GM12874 (cell line): ENCODE results near the gene FKBP14.

Experiments
- CTCF ChIP-seq: IDR thresholded peaks from 2 replicates; pipeline ENCODE4 v1.5.1; 2011; ENCODE audit warnings: low read depth, mild to moderate bottlenecking, control low read depth, low read length, moderate library complexity; ENCODE audit not compliant: insufficient read depth

The FKBP14 gene

GRCh38 chr7:30001998-30002397 lies 24.5 kb downstream of the FKBP14 start:
- no peak for TF ChIP-seq CTCF

- no peak for TF ChIP-seq CTCF
Measured at GRCh38 chr7:29998489-29998888, 28.0 kb downstream of the FKBP14 start.

GRCh38 chr7:29996321-29996720 lies 30.2 kb downstream of the FKBP14 start:
- TF ChIP-seq CTCF, result no peak

- TF ChIP-seq CTCF, result no peak
Measured at GRCh38 chr7:29995652-29996051, 30.9 kb downstream of the FKBP14 start.

- TF ChIP-seq CTCF, result no peak
Measured at GRCh38 chr7:29993140-29993539, 33.4 kb downstream of the FKBP14 start.

GRCh38 chr7:29991937-29992336 lies 34.6 kb downstream of the FKBP14 start:
- TF ChIP-seq CTCF, result no peak

GRCh38 chr7:29990931-29991330 lies 35.6 kb downstream of the FKBP14 start:
- no peak for TF ChIP-seq CTCF
